ENCODE results near the gene SHISA9. TPM values are rescaled to one million over a fixed set of nuclear protein-coding genes. Genes with fewer than 3 reads are reported as not detected.

The SHISA9 gene
- total RNA-seq, 1 donor from 2014 or later = not detected

- H3K9me3 Mint-ChIP-seq = no peaks in the 10 kb centered on the region
- no peaks in the 10 kb centered on the region for H3K4me1 Mint-ChIP-seq
- intact Hi-C loops (cut with micrococcal nuclease) = no loop called here
- no peak for DNase-seq
- no peak overlapping the region for H3K27ac Mint-ChIP-seq
- H3K27me3 Mint-ChIP-seq = no peaks in the 10 kb centered on the region
- H3K4me3 Mint-ChIP-seq = no peak overlapping the region
- H3K36me3 Mint-ChIP-seq (ENCODE audit: low read depth) = no peaks in the 10 kb centered on the region
Observed at GRCh38 chr16:13155780-13156179, 254.4 kb downstream of the SHISA9 start.

GRCh38 chr16:13157082-13157481 is 255.7 kb downstream of the SHISA9 start:
- H3K27me3 Mint-ChIP-seq = no peaks in the 10 kb centered on the region
- no peak overlapping the region for H3K27ac Mint-ChIP-seq
- H3K4me1 Mint-ChIP-seq = no peaks in the 10 kb centered on the region
- no peak for DNase-seq
- H3K36me3 Mint-ChIP-seq (ENCODE audit: low read depth) = no peaks in the 10 kb centered on the region
- intact Hi-C loops (cut with micrococcal nuclease) = no loop called here
- H3K9me3 Mint-ChIP-seq = peaks cover 4% of the 10 kb centered on the region
- no peak overlapping the region for H3K4me3 Mint-ChIP-seq

GRCh38 chr16:13158427-13158826 is 257.0 kb downstream of the SHISA9 start:
- intact Hi-C loops (cut with micrococcal nuclease) = no loop called here
- no peak overlapping the region for H3K27ac Mint-ChIP-seq
- no peaks in the 10 kb centered on the region for H3K36me3 Mint-ChIP-seq (ENCODE audit: low read depth)
- no peaks in the 10 kb centered on the region for H3K4me1 Mint-ChIP-seq
- no peak overlapping the region for H3K4me3 Mint-ChIP-seq
- H3K9me3 Mint-ChIP-seq = peaks cover 5% of the 10 kb centered on the region
- DNase-seq = no peak
- H3K27me3 Mint-ChIP-seq = no peaks in the 10 kb centered on the region

GRCh38 chr16:13165024-13165423 is 263.6 kb downstream of the SHISA9 start:
- intact Hi-C loops (cut with micrococcal nuclease) = no loop called here
- no peaks in the 10 kb centered on the region for H3K36me3 Mint-ChIP-seq (ENCODE audit: low read depth)
- no peaks in the 10 kb centered on the region for H3K4me1 Mint-ChIP-seq
- H3K9me3 Mint-ChIP-seq = peaks cover 10% of the 10 kb centered on the region
- no peaks in the 10 kb centered on the region for H3K27me3 Mint-ChIP-seq
- H3K4me3 Mint-ChIP-seq = no peak overlapping the region
- no peak for DNase-seq
- no peak overlapping the region for H3K27ac Mint-ChIP-seq

GRCh38 chr16:13168091-13168572 is 266.7 kb downstream of the SHISA9 start:
- Mint-ChIP-seq H3K4me1 (no peaks in the 10 kb centered on the region), H3K9me3 (peaks cover 9% of the 10 kb centered on the region), H3K4me3 (no peak overlapping the region), H3K27me3 (no peaks in the 10 kb centered on the region), H3K36me3 (ENCODE audit: low read depth) (no peaks in the 10 kb centered on the region), H3K27ac (no peak overlapping the region)
- intact Hi-C loops (cut with micrococcal nuclease) = no loop called here
- DNase-seq = no peak

GRCh38 chr16:13171313-13171712 is 269.9 kb downstream of the SHISA9 start:
- H3K4me1 Mint-ChIP-seq = no peaks in the 10 kb centered on the region
- H3K27me3 Mint-ChIP-seq = no peaks in the 10 kb centered on the region
- no peak overlapping the region for H3K4me3 Mint-ChIP-seq
- intact Hi-C loops (cut with micrococcal nuclease) = no loop called here
- DNase-seq = no peak
- no peaks in the 10 kb centered on the region for H3K36me3 Mint-ChIP-seq (ENCODE audit: low read depth)
- no peak overlapping the region for H3K27ac Mint-ChIP-seq
- peaks cover 9% of the 10 kb centered on the region for H3K9me3 Mint-ChIP-seq

GRCh38 chr16:13176711-13177110 is 275.3 kb downstream of the SHISA9 start:
- no peaks in the 10 kb centered on the region for H3K4me1 Mint-ChIP-seq
- H3K9me3 Mint-ChIP-seq = no peaks in the 10 kb centered on the region
- H3K27me3 Mint-ChIP-seq = no peaks in the 10 kb centered on the region
- no peak overlapping the region for H3K27ac Mint-ChIP-seq
- no peak for DNase-seq
- intact Hi-C loops (cut with micrococcal nuclease) = no loop called here
- H3K36me3 Mint-ChIP-seq (ENCODE audit: low read depth) = no peaks in the 10 kb centered on the region
- no peak overlapping the region for H3K4me3 Mint-ChIP-seq

- Mint-ChIP-seq H3K4me3 (no peak overlapping the region), H3K9me3 (no peaks in the 10 kb centered on the region), H3K27me3 (no peaks in the 10 kb centered on the region), H3K4me1 (no peaks in the 10 kb centered on the region), H3K36me3 (ENCODE audit: low read depth) (no peaks in the 10 kb centered on the region), H3K27ac (no peak overlapping the region)
- intact Hi-C loops (cut with micrococcal nuclease) = no loop called here
- DNase-seq = no peak
Observed at GRCh38 chr16:13178318-13178717, 276.9 kb downstream of the SHISA9 start.

GRCh38 chr16:13181432-13181831 is 280.0 kb downstream of the SHISA9 start:
- intact Hi-C loops (cut with micrococcal nuclease) = no loop called here
- Mint-ChIP-seq H3K4me3 (no peak overlapping the region), H3K4me1 (no peaks in the 10 kb centered on the region), H3K27me3 (no peaks in the 10 kb centered on the region), H3K36me3 (ENCODE audit: low read depth) (no peaks in the 10 kb centered on the region), H3K9me3 (no peaks in the 10 kb centered on the region), H3K27ac (no peak overlapping the region)
- DNase-seq = no peak

GRCh38 chr16:13186813-13187212 is 285.4 kb downstream of the SHISA9 start:
- no peak for DNase-seq
- intact Hi-C loops (cut with micrococcal nuclease) = no loop called here
- H3K9me3 Mint-ChIP-seq = peaks cover 3% of the 10 kb centered on the region
- no peak overlapping the region for H3K4me3 Mint-ChIP-seq
- H3K4me1 Mint-ChIP-seq = no peaks in the 10 kb centered on the region
- H3K27me3 Mint-ChIP-seq = no peaks in the 10 kb centered on the region
- H3K27ac Mint-ChIP-seq = no peak overlapping the region
- H3K36me3 Mint-ChIP-seq (ENCODE audit: low read depth) = no peaks in the 10 kb centered on the region

GRCh38 chr16:13189250-13189649 is 287.9 kb downstream of the SHISA9 start:
- Mint-ChIP-seq H3K36me3 (ENCODE audit: low read depth) (no peaks in the 10 kb centered on the region), H3K9me3 (peaks cover 5% of the 10 kb centered on the region), H3K4me3 (no peak overlapping the region), H3K27ac (no peak overlapping the region), H3K4me1 (no peaks in the 10 kb centered on the region), H3K27me3 (no peaks in the 10 kb centered on the region)
- intact Hi-C loops (cut with micrococcal nuclease) = no loop called here
- DNase-seq = no peak

GRCh38 chr16:13193721-13194120 is 292.3 kb downstream of the SHISA9 start:
- intact Hi-C loops (cut with micrococcal nuclease) = no loop called here
- Mint-ChIP-seq H3K9me3 (peaks cover 5% of the 10 kb centered on the region), H3K27me3 (no peaks in the 10 kb centered on the region), H3K4me1 (no peaks in the 10 kb centered on the region), H3K27ac (no peak overlapping the region), H3K36me3 (ENCODE audit: low read depth) (no peaks in the 10 kb centered on the region), H3K4me3 (no peak overlapping the region)
- DNase-seq = no peak

GRCh38 chr16:13194766-13195165 is 293.4 kb downstream of the SHISA9 start:
- Mint-ChIP-seq H3K36me3 (ENCODE audit: low read depth) (no peaks in the 10 kb centered on the region), H3K27ac (no peak overlapping the region), H3K9me3 (peaks cover 5% of the 10 kb centered on the region), H3K4me3 (no peak overlapping the region), H3K27me3 (no peaks in the 10 kb centered on the region), H3K4me1 (no peaks in the 10 kb centered on the region)
- intact Hi-C loops (cut with micrococcal nuclease) = no loop called here
- no peak for DNase-seq

GRCh38 chr16:13203725-13204124 is 302.3 kb downstream of the SHISA9 start:
- Mint-ChIP-seq H3K27ac (no peak overlapping the region), H3K4me1 (no peaks in the 10 kb centered on the region), H3K4me3 (no peak overlapping the region), H3K36me3 (ENCODE audit: low read depth) (no peaks in the 10 kb centered on the region), H3K27me3 (no peaks in the 10 kb centered on the region), H3K9me3 (peaks cover 5% of the 10 kb centered on the region)
- DNase-seq = no peak
- intact Hi-C loops (cut with micrococcal nuclease) = no loop called here

- intact Hi-C loops (cut with micrococcal nuclease) = no loop called here
- DNase-seq = no peak
- Mint-ChIP-seq H3K27ac (no peak overlapping the region), H3K4me3 (no peak overlapping the region), H3K9me3 (peaks cover under 1% of the 10 kb centered on the region), H3K27me3 (no peaks in the 10 kb centered on the region), H3K4me1 (no peaks in the 10 kb centered on the region), H3K36me3 (ENCODE audit: low read depth) (no peaks in the 10 kb centered on the region)
Observed at GRCh38 chr16:13205352-13205751, 304.0 kb downstream of the SHISA9 start.
